Measurements from ENCODE around the gene VAV2. TPM values are rescaled to one million over a fixed set of nuclear protein-coding genes. Genes with fewer than 3 reads are reported as not detected.

VAV2 gene
- total and polyA plus RNA-seq, 4 donors = 4.9 to 26.4 (median 17.0) TPM

GRCh38 chr9:133807818-133808217 is 184.3 kb downstream of the VAV2 start (continued):
- TF ChIP-seq, protein P1, sequence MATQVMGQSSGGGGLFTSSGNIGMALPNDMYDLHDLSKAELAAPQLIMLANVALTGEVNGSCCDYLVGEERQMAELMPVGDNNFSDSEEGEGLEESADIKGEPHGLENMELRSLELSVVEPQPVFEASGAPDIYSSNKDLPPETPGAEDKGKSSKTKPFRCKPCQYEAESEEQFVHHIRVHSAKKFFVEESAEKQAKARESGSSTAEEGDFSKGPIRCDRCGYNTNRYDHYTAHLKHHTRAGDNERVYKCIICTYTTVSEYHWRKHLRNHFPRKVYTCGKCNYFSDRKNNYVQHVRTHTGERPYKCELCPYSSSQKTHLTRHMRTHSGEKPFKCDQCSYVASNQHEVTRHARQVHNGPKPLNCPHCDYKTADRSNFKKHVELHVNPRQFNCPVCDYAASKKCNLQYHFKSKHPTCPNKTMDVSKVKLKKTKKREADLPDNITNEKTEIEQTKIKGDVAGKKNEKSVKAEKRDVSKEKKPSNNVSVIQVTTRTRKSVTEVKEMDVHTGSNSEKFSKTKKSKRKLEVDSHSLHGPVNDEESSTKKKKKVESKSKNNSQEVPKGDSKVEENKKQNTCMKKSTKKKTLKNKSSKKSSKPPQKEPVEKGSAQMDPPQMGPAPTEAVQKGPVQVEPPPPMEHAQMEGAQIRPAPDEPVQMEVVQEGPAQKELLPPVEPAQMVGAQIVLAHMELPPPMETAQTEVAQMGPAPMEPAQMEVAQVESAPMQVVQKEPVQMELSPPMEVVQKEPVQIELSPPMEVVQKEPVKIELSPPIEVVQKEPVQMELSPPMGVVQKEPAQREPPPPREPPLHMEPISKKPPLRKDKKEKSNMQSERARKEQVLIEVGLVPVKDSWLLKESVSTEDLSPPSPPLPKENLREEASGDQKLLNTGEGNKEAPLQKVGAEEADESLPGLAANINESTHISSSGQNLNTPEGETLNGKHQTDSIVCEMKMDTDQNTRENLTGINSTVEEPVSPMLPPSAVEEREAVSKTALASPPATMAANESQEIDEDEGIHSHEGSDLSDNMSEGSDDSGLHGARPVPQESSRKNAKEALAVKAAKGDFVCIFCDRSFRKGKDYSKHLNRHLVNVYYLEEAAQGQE (IDR thresholded peaks at IDR 0.05) = no peak
- TF ChIP-seq HNF4A (conservative IDR thresholded peaks at IDR 0.05) (no peak), SP1 (IDR thresholded peaks at IDR 0.05) (no peak)

GRCh38 chr9:133807037-133807436 is 185.1 kb downstream of the VAV2 start:
- WGBS = 94% methylated on average over 14 of the region's 14 CpGs
- Histone ChIP-seq H3K4me3 (ENCODE audit: low read depth in 1 of 3, low read length in 3 of 3) (no peak overlapping the region), H3K4me1 (ENCODE audit: control insufficient read depth in 4 of 4, insufficient read depth in 4 of 4, low read length in 3 of 4) (no peaks in the 10 kb centered on the region), H3K9ac (ENCODE audit: low read depth in 1 of 2, low read length in 2 of 2) (no peak overlapping the region), H3K27me3 (ENCODE audit: control insufficient read depth in 4 of 4, insufficient read depth in 4 of 4, low read length in 3 of 4) (no peaks in the 10 kb centered on the region), H3K9me3 (ENCODE audit: control insufficient read depth in 4 of 4, low read length in 3 of 4) (no peaks in the 10 kb centered on the region), H3K27ac (ENCODE audit: low read depth in 1 of 2, low read length in 2 of 2) (no peak overlapping the region), H3K36me3 (ENCODE audit: control insufficient read depth in 4 of 4, insufficient read depth in 3 of 4, low read depth in 1 of 4, low read length in 3 of 4) (peaks cover 11 to 79% (median 16%) of the 10 kb centered on the region in 4 donors)
- TF ChIP-seq RXRA (IDR thresholded peaks at IDR 0.05) (no peak), FOXA1 (IDR thresholded peaks at IDR 0.05) (no peak), TAF1 (conservative IDR thresholded peaks at IDR 0.05) (no peak), GABPA (IDR thresholded peaks at IDR 0.05 in 1 of 2, conservative IDR thresholded peaks at IDR 0.05 in 1 of 2) (no peak), YY1 (IDR thresholded peaks at IDR 0.05) (no peak), RAD21 (IDR thresholded peaks at IDR 0.05) (no peak), FOXA2 (IDR thresholded peaks at IDR 0.05) (no peak), EGR1 (IDR thresholded peaks at IDR 0.05; ENCODE audit: low read depth in 2 of 2) (no peak), HNF4A (conservative IDR thresholded peaks at IDR 0.05) (no peak), HNF4G (IDR thresholded peaks at IDR 0.05) (no peak), MAX (IDR thresholded peaks at IDR 0.05) (no peak), NR2F2 (IDR thresholded peaks at IDR 0.05) (no peak), SP1 (IDR thresholded peaks at IDR 0.05) (no peak), JUND (IDR thresholded peaks at IDR 0.05) (no peak)
- TF ChIP-seq, protein P2, sequence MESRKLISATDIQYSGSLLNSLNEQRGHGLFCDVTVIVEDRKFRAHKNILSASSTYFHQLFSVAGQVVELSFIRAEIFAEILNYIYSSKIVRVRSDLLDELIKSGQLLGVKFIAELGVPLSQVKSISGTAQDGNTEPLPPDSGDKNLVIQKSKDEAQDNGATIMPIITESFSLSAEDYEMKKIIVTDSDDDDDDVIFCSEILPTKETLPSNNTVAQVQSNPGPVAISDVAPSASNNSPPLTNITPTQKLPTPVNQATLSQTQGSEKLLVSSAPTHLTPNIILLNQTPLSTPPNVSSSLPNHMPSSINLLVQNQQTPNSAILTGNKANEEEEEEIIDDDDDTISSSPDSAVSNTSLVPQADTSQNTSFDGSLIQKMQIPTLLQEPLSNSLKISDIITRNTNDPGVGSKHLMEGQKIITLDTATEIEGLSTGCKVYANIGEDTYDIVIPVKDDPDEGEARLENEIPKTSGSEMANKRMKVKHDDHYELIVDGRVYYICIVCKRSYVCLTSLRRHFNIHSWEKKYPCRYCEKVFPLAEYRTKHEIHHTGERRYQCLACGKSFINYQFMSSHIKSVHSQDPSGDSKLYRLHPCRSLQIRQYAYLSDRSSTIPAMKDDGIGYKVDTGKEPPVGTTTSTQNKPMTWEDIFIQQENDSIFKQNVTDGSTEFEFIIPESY (IDR thresholded peaks at IDR 0.05) = no peak
- TF ChIP-seq, protein P3, sequence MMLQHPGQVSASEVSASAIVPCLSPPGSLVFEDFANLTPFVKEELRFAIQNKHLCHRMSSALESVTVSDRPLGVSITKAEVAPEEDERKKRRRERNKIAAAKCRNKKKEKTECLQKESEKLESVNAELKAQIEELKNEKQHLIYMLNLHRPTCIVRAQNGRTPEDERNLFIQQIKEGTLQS (IDR thresholded peaks at IDR 0.05) = no peak
- TF ChIP-seq, protein P4, sequence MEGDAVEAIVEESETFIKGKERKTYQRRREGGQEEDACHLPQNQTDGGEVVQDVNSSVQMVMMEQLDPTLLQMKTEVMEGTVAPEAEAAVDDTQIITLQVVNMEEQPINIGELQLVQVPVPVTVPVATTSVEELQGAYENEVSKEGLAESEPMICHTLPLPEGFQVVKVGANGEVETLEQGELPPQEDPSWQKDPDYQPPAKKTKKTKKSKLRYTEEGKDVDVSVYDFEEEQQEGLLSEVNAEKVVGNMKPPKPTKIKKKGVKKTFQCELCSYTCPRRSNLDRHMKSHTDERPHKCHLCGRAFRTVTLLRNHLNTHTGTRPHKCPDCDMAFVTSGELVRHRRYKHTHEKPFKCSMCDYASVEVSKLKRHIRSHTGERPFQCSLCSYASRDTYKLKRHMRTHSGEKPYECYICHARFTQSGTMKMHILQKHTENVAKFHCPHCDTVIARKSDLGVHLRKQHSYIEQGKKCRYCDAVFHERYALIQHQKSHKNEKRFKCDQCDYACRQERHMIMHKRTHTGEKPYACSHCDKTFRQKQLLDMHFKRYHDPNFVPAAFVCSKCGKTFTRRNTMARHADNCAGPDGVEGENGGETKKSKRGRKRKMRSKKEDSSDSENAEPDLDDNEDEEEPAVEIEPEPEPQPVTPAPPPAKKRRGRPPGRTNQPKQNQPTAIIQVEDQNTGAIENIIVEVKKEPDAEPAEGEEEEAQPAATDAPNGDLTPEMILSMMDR (IDR thresholded peaks at IDR 0.05; ENCODE audit: low read depth, low read length, missing input control) = no peak
- TF ChIP-seq, protein P1 (IDR thresholded peaks at IDR 0.05) = no peak
- DNase-seq (ENCODE audit: low spot score) = no peak
